Breast epithelium (tissue), 3 donors: ENCODE data around the gene TRIM58.

ENCODE experiments used
- POLR2A ChIP-seq: fragments of 450-650 bp; IDR thresholded peaks from one replicate; pipeline ENCODE4 v1.6.1; 2016; ENCODE audit warnings: antibody characterized with exemption, mild to moderate bottlenecking, moderate library complexity
- POLR2AphosphoS5 ChIP-seq, 3 donors: sonication (generic); formaldehyde crosslinking; IDR thresholded peaks; one replicate each; pipeline ENCODE4 v1.6.1; 2017; ENCODE audit warnings: antibody characterized with exemption in 3 of 3
- TF ChIP-seq, protein P1 (sequence below), 3 donors: fragments of 450-650 bp; IDR thresholded peaks; one replicate each; pipeline ENCODE4 v1.5.1; 2016 to 2017; ENCODE audit warnings: antibody characterized with exemption in 3 of 3, mild to moderate bottlenecking in 3 of 3, moderate library complexity in 3 of 3

DNA sequence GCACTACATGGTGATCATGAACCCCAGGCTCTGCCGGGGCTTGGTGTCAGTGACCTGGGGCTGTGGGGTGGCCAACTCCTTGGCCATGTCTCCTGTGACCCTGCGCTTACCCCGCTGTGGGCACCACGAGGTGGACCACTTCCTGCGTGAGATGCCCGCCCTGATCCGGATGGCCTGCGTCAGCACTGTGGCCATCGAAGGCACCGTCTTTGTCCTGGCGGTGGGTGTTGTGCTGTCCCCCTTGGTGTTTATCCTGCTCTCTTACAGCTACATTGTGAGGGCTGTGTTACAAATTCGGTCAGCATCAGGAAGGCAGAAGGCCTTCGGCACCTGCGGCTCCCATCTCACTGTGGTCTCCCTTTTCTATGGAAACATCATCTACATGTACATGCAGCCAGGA is 39.0 kb downstream of the TRIM58 start:
- TF ChIP-seq, protein P1, sequence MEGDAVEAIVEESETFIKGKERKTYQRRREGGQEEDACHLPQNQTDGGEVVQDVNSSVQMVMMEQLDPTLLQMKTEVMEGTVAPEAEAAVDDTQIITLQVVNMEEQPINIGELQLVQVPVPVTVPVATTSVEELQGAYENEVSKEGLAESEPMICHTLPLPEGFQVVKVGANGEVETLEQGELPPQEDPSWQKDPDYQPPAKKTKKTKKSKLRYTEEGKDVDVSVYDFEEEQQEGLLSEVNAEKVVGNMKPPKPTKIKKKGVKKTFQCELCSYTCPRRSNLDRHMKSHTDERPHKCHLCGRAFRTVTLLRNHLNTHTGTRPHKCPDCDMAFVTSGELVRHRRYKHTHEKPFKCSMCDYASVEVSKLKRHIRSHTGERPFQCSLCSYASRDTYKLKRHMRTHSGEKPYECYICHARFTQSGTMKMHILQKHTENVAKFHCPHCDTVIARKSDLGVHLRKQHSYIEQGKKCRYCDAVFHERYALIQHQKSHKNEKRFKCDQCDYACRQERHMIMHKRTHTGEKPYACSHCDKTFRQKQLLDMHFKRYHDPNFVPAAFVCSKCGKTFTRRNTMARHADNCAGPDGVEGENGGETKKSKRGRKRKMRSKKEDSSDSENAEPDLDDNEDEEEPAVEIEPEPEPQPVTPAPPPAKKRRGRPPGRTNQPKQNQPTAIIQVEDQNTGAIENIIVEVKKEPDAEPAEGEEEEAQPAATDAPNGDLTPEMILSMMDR (IDR thresholded peaks at IDR 0.05): no peak
- TF ChIP-seq POLR2A: no peak
- no peak for TF ChIP-seq POLR2AphosphoS5 (IDR thresholded peaks at IDR 0.05)
